Neural cell (in vitro differentiated cells): ENCODE data around the gene LRRC56.

Source experiments
- CTCF ChIP-seq: fragments of 450-650 bp; IDR thresholded peaks from 2 replicates; pipeline ENCODE4 v1.5.1; 2014; ENCODE audit warnings: antibody characterized with exemption, mild to moderate bottlenecking, moderate library complexity; ENCODE audit not compliant: poor library complexity, severe bottlenecking
- EZH2 ChIP-seq: fragments of 200-600, 300-800 bp; shearing (Covaris generic), sonication (generic); IDR thresholded peaks from 2 replicates; pipeline ENCODE4 v1.6.1; 2014; ENCODE audit warnings: antibody characterized with exemption, low read length, borderline replicate concordance, mild to moderate bottlenecking; ENCODE audit not compliant: insufficient read depth, poor library complexity, severe bottlenecking
- MXI1 ChIP-seq: fragments of 450-650 bp; conservative IDR thresholded peaks from 2 replicates; pipeline ENCODE4 v1.6.1; 2014; ENCODE audit warnings: antibody characterized with exemption, mild to moderate bottlenecking; ENCODE audit not compliant: poor library complexity, severe bottlenecking
- POLR2AphosphoS5 ChIP-seq: IDR thresholded peaks from 2 replicates; pipeline ENCODE4 v1.6.1; 2012
- REST ChIP-seq: IDR thresholded peaks from 2 replicates; pipeline ENCODE4 v1.6.1; 2012; ENCODE audit warnings: borderline replicate concordance
- TAF1 ChIP-seq: IDR thresholded peaks from 2 replicates; pipeline ENCODE4 v1.6.1; 2012; ENCODE audit warnings: low read depth

GRCh38 chr11:581342-581741, 44.0 kb downstream of the LRRC56 start:
- TF ChIP-seq CTCF (no peak), EZH2 (no peak), REST (no peak), POLR2AphosphoS5 (no peak), TAF1 (no peak), MXI1 (no peak)
